IMR-90 (cell line): ENCODE results near the gene AHSA1. TPM values are rescaled to one million over a fixed set of nuclear protein-coding genes. Genes with fewer than 3 reads are reported as not detected.

ENCODE experiments used
- ATAC-seq: fragments of 200-7000 bp; cut with Tn5 transposase; 2 replicates; pipeline ENCODE4 v1.9.1; 2020; ENCODE audit warnings: low read depth, mild to moderate bottlenecking, moderate library complexity
- BruUV-seq: library from RNA; stranded (reverse); fragments of 400-500 nt; replicated peaks from 2 replicates; lab custom pipeline; 2021; lab: Mats Ljungman, UMichigan
- CTCF ChIA-PET: fragments of 300-600 bp; formaldehyde crosslinking; extraction: SDS; loops from one replicate; lab custom pipeline; 2021; ENCODE audit warnings: antibody characterized with exemption; lab: Yijun Ruan, JAX
- POLR2A ChIA-PET: fragments of 300-600 bp; sonication (Branson Sonifier 250); formaldehyde crosslinking; loops from one replicate; lab custom pipeline; 2022; ENCODE audit warnings: antibody characterized with exemption; ENCODE audit not compliant: unreplicated experiment; lab: Charles Lee
- DNase-seq: peaks from one replicate; pipeline ENCODE4 v3.0.0; 2013
- H2AFZ ChIP-seq: replicated peaks from 2 replicates; pipeline ENCODE3; 2013; ENCODE audit warnings: low read length, mild to moderate bottlenecking; ENCODE audit not compliant: poor library complexity
- H2AK5ac ChIP-seq: 2 replicates; pipeline ENCODE4 v1.6.1; 2013; ENCODE audit warnings: low read depth, low read length, inconsistent platforms
- H2AK9ac ChIP-seq: replicated peaks from 2 replicates; pipeline ENCODE3; 2013; ENCODE audit warnings: mild to moderate bottlenecking, low read depth, low read length, moderate library complexity; ENCODE audit not compliant: poor library complexity
- H2BK120ac ChIP-seq: 2 replicates; pipeline ENCODE4 v1.6.1; 2013; ENCODE audit warnings: low read depth, low read length, inconsistent platforms
- H2BK15ac ChIP-seq: 3 replicates; pipeline ENCODE4 v1.6.1; 2013; ENCODE audit warnings: low read depth, low read length, inconsistent platforms
- H2BK20ac ChIP-seq: 2 replicates; pipeline ENCODE4 v1.6.1; 2013; ENCODE audit warnings: low read depth, mild to moderate bottlenecking, inconsistent platforms, low read length, moderate library complexity
- H2BK5ac ChIP-seq: 2 replicates; pipeline ENCODE4 v1.6.1; 2013; ENCODE audit warnings: mild to moderate bottlenecking, low read depth, low read length, inconsistent platforms; ENCODE audit not compliant: poor library complexity, severe bottlenecking
- H3K14ac ChIP-seq: replicated peaks from 2 replicates; pipeline ENCODE4 v1.6.1; 2013; ENCODE audit warnings: low read depth, low read length, inconsistent platforms
- H3K18ac ChIP-seq: 2 replicates; pipeline ENCODE4 v1.6.1; 2013; ENCODE audit warnings: low read depth, low read length, control low read depth
- H3K23ac ChIP-seq: 2 replicates; pipeline ENCODE4 v1.6.1; 2013; ENCODE audit warnings: low read depth, low read length, inconsistent platforms
- H3K27ac ChIP-seq: 2 replicates; pipeline ENCODE4 v1.5.1; 2013; ENCODE audit warnings: mild to moderate bottlenecking, control low read depth, low read length; ENCODE audit not compliant: insufficient read depth
- H3K27me3 ChIP-seq: 2 replicates; pipeline ENCODE4 v1.6.1; 2013; ENCODE audit warnings: low read length; ENCODE audit not compliant: control insufficient read depth, insufficient read depth
- H3K36me3 ChIP-seq: 2 replicates; pipeline ENCODE4 v1.6.1; 2013; ENCODE audit warnings: low read length, mixed read lengths; ENCODE audit not compliant: control insufficient read depth, insufficient read depth
- H3K4ac ChIP-seq: 2 replicates; pipeline ENCODE4 v1.6.1; 2013; ENCODE audit warnings: low read depth, low read length, inconsistent platforms
- H3K4me1 ChIP-seq: 2 replicates; pipeline ENCODE4 v1.6.1; 2013; ENCODE audit warnings: low read length, mixed read lengths; ENCODE audit not compliant: control insufficient read depth, insufficient read depth
- H3K4me2 ChIP-seq: 2 replicates; pipeline ENCODE4 v1.6.1; 2013; ENCODE audit warnings: low read depth, mild to moderate bottlenecking, control low read depth, low read length, moderate library complexity
- H3K4me3 ChIP-seq: 2 replicates; pipeline ENCODE4 v1.5.1; 2013; ENCODE audit warnings: low read depth, mild to moderate bottlenecking, control low read depth, low read length, moderate library complexity; ENCODE audit not compliant: insufficient read depth
- H3K56ac ChIP-seq: 2 replicates; pipeline ENCODE4 v1.6.1; 2013; ENCODE audit warnings: low read length, inconsistent platforms; ENCODE audit not compliant: insufficient read depth; ENCODE audit errors: extremely low read depth
- H3K79me1 ChIP-seq, 2 experiments: 2 replicates each; pipeline ENCODE4 v1.6.1; 2013; ENCODE audit warnings: low read length in 2 of 2, inconsistent platforms in 1 of 2, low read depth in 1 of 2
- H3K9ac ChIP-seq: 2 replicates; pipeline ENCODE4 v1.6.1; 2013; ENCODE audit warnings: low read depth, low read length, control low read depth
- H3K9me1 ChIP-seq: 2 replicates; pipeline ENCODE4 v1.6.1; 2013; ENCODE audit warnings: low read length, inconsistent platforms; ENCODE audit not compliant: insufficient read depth
- H3K9me3 ChIP-seq: 2 replicates; pipeline ENCODE4 v1.6.1; 2013; ENCODE audit warnings: low read length; ENCODE audit not compliant: control insufficient read depth, insufficient read depth
- H4K20me1 ChIP-seq: 2 replicates; pipeline ENCODE4 v1.6.1; 2013; ENCODE audit warnings: low read length, inconsistent platforms; ENCODE audit not compliant: insufficient read depth
- H4K5ac ChIP-seq: 2 replicates; pipeline ENCODE4 v1.6.1; 2013; ENCODE audit warnings: mild to moderate bottlenecking, low read depth, low read length, control low read depth
- H4K8ac ChIP-seq, 2 experiments: 2 replicates each; pipeline ENCODE4 v1.6.1; 2013; ENCODE audit warnings: low read depth in 2 of 2, low read length in 2 of 2, control low read depth in 1 of 2, inconsistent platforms in 1 of 2
- H4K91ac ChIP-seq: 2 replicates; pipeline ENCODE4 v1.6.1; 2013; ENCODE audit warnings: low read depth, low read length, inconsistent platforms; ENCODE audit not compliant: insufficient read depth
- CEBPB ChIP-seq: IDR thresholded peaks from 2 replicates; pipeline ENCODE4 v1.6.1; 2012; ENCODE audit warnings: low read depth, low read length, improper control_type of control experiment
- CHD1 ChIP-seq: IDR thresholded peaks from 2 replicates; pipeline ENCODE4 v1.6.1; 2012; ENCODE audit warnings: low read depth, low read length, improper control_type of control experiment
- MAFK ChIP-seq: IDR thresholded peaks from 2 replicates; pipeline ENCODE4 v1.6.1; 2012; ENCODE audit warnings: low read depth, low read length, improper control_type of control experiment
- MXI1 ChIP-seq: IDR thresholded peaks from 2 replicates; pipeline ENCODE4 v1.6.1; 2012; ENCODE audit warnings: low read depth, mild to moderate bottlenecking, low read length, moderate library complexity, borderline replicate concordance
- NFE2L2 ChIP-seq: fragments of 150-350 bp; IDR thresholded peaks from 2 replicates; pipeline ENCODE4 v1.6.1; 2016; ENCODE audit warnings: low read depth, mild to moderate bottlenecking, low read length
- POLR2A ChIP-seq: IDR thresholded peaks from 2 replicates; pipeline ENCODE4 v1.6.1; 2012; ENCODE audit warnings: mild to moderate bottlenecking, low read depth, low read length
- RAD21 ChIP-seq: IDR thresholded peaks from 2 replicates; pipeline ENCODE4 v1.6.1; 2012; ENCODE audit warnings: low read length, improper control_type of control experiment
- RCOR1 ChIP-seq: IDR thresholded peaks from 2 replicates; pipeline ENCODE4 v1.6.1; 2012; ENCODE audit warnings: mild to moderate bottlenecking, low read length, improper control_type of control experiment; ENCODE audit not compliant: insufficient replicate concordance
- SMC3 ChIP-seq: fragments of 150-350 bp; IDR thresholded peaks from 2 replicates; pipeline ENCODE4 v1.6.1; 2016; ENCODE audit warnings: low read depth, mild to moderate bottlenecking, antibody characterized with exemption, low read length, moderate library complexity
- WGBS, 2 experiments: methylation state at CpG; one replicate each; pipeline versions ENCODE4 v1.1.5 to v1.1.7; 2013; ENCODE audit warnings: missing lambda C conversion rate in 2 of 2; ENCODE audit not compliant: insufficient read length in 1 of 2; ENCODE audit errors: extremely low coverage in 2 of 2; 5-methylcytosine and 5-hydroxymethylcytosine counted together
- dilution Hi-C: fragments of 300-500 bp; cut with HindIII; formaldehyde crosslinking; loops from one replicate; pipeline ENCODE4 v1.14.3; 2018; ENCODE audit warnings: low sequenced_read_pairs; ENCODE audit not compliant: unreplicated experiment
- in situ Hi-C: fragments of 300-500 bp; cut with MboI; formaldehyde crosslinking; loops from 3 replicates; pipeline ENCODE4 v1.14.3; 2019; ENCODE audit warnings: low sequenced_read_pairs, inconsistent platforms, mixed read lengths
- intact Hi-C: fragments of 100-400 bp; cut with micrococcal nuclease; formaldehyde crosslinking; loops from 2 replicates; pipeline ENCODE4 v1.10.0; 2022
- polyA plus RNA-seq, 3 experiments: library from polyadenylated mRNA; depleted of rRNA; stranded (reverse); fragments of >200 nt; gene quantifications; 2 replicates each; pipeline ENCODE4 v1.2.3, GENCODE V29; 2012; ENCODE audit warnings: low replicate concordance in 1 of 3
- total RNA-seq: library from RNA; depleted of rRNA; stranded (reverse); fragments of >200 nt; gene quantifications from 2 replicates; pipeline ENCODE4 v1.2.3, GENCODE V29; 2012
- TF ChIP-seq, protein P1 (sequence below): fragments of 150-350 bp; IDR thresholded peaks from 2 replicates; pipeline ENCODE4 v1.6.1; 2017; ENCODE audit warnings: mild to moderate bottlenecking, antibody characterized with exemption, low read length, low read depth
- TF ChIP-seq, protein P2 (sequence below): fragments of 150-350 bp; IDR thresholded peaks from 2 replicates; pipeline ENCODE4 v1.6.1; 2016; ENCODE audit warnings: low read depth, mild to moderate bottlenecking, low read length, moderate library complexity, borderline replicate concordance

The AHSA1 gene
- total and polyA plus RNA-seq, 2 of the 4 experiments (the other 2 are of a cell fraction): 166 to 252 TPM

DNA sequence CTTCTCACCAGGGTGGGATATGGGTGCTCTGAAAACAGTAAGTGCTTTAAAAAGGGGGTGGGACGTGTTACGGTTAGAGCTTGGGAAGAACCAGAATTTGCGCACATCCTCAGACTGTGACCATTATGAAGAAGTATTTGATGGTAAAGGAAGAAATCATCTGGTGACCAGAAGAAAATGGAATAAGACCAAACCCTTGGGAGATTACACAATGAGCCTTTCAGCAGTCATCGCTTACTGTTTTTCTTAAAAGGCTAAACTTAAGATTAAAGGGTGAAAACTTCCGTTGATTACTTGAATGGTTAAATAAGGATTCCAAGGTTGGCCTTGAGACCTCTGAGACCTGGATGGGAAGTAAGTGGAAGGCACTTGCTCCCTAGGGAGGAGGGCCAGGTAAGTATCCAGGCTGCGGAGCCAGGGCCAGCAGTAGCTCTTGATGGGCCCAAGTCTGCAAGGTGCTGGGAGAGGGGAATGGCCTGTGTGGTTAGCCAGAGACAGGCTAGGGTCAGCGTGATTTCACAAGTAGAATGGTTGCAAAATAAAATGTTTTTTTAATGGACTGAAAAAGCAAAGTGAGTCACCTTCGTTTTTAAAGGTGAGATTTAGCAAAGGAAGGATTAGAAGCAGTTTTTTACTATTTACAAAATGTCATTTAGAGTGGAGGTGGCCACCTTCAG lies 53.7 kb downstream of the AHSA1 start:
- no peak overlapping the region for H2AK5ac ChIP-seq
- dilution Hi-C loops: no loop called here

More for the DNA sequence above, 53.7 kb downstream of the AHSA1 start:
- Histone ChIP-seq H3K56ac (no peak overlapping the region), H4K91ac (no peak overlapping the region), H4K8ac (no peak overlapping the region), H4K20me1 (no peaks in the 10 kb centered on the region), H4K5ac (no peak overlapping the region), H3K36me3 (peaks cover 12% of the 10 kb centered on the region), H3K9me1 (peaks cover 6% of the 10 kb centered on the region; the same call in 1 of the 2 replicates), H3K4me2 (no peak overlapping the region), H3K27ac (no peak overlapping the region), H2BK15ac (no peak overlapping the region), H3K9ac (no peak overlapping the region), H2AFZ (no peak overlapping the region), H3K4me3 (no peak overlapping the region), H3K14ac (no peak overlapping the region), H3K4me1 (peaks cover 8% of the 10 kb centered on the region), H3K27me3 (no peaks in the 10 kb centered on the region), H2BK120ac (no peak overlapping the region), H3K23ac (no peak overlapping the region), H3K9me3 (no peaks in the 10 kb centered on the region), H3K18ac (no peak overlapping the region), H3K79me1 (peaks cover 3 to 5% of the 10 kb centered on the region in 2 experiments; a peak in 2 of 4 replicates), H2AK9ac (no peak overlapping the region), H2BK5ac (no peak overlapping the region), H3K4ac (no peak overlapping the region), H2BK20ac (no peak overlapping the region)
- in situ Hi-C loops: no loop called here
- DNase-seq (no peak), ATAC-seq (no peak)
- 94% methylated on average over 5 of the region's 8 CpGs; no CpG with 5 or more reads in 1 of the 2 experiments for WGBS, 2 experiments
- no TSS peak for BruUV-seq
- intact Hi-C loops: no loop called here
- TF ChIP-seq RCOR1 (no peak), NFE2L2 (no peak), MAFK (no peak), CEBPB (no peak), RAD21 (no peak), POLR2A (no peak), CHD1 (no peak), MXI1 (no peak), SMC3 (no peak)
- TF ChIP-seq, protein P1, sequence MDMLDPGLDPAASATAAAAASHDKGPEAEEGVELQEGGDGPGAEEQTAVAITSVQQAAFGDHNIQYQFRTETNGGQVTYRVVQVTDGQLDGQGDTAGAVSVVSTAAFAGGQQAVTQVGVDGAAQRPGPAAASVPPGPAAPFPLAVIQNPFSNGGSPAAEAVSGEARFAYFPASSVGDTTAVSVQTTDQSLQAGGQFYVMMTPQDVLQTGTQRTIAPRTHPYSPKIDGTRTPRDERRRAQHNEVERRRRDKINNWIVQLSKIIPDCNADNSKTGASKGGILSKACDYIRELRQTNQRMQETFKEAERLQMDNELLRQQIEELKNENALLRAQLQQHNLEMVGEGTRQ: no peak
- TF ChIP-seq, protein P2, sequence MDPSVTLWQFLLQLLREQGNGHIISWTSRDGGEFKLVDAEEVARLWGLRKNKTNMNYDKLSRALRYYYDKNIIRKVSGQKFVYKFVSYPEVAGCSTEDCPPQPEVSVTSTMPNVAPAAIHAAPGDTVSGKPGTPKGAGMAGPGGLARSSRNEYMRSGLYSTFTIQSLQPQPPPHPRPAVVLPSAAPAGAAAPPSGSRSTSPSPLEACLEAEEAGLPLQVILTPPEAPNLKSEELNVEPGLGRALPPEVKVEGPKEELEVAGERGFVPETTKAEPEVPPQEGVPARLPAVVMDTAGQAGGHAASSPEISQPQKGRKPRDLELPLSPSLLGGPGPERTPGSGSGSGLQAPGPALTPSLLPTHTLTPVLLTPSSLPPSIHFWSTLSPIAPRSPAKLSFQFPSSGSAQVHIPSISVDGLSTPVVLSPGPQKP: no peak
- POLR2A ChIA-PET: no interaction called here
- CTCF ChIA-PET: no interaction called here
